GM19467 (cell line): ENCODE measurements around the gene BORCS5.
A peak's percentile ranks its signal among the peaks of the same experiment; 100 is the strongest.
"Not testable (repeated sequence)": the region's sequence is repeated elsewhere in the genome, so short reads cannot be mapped to it uniquely, and the experiment has no call there.

ENCODE experiments used
- ATAC-seq: cut with Tn5 transposase; IDR thresholded peaks from one replicate; pipeline ENCODE4 v1.9.1; 2021; ENCODE audit warnings: mild to moderate bottlenecking, moderate library complexity; ENCODE audit not compliant: unreplicated experiment

BORCS5 gene

DNA sequence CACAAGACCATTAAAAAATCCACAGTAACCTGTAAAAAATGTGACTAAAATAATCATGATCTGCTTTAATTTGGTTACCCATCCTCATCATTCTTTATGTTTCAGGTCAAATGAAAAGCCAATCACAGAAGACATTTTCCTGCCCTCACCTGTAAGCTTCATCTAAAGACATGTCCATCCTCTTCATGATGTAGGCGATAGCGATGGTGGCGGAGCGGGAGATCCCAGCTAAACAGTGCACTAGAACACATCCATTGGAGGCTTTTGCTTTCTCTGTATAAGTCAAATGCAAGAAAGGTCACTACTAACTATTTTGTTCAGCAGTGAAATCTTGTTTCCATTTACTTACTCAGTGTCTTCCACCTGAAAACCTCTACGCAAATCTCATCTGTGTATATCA lies 123.2 kb downstream of the BORCS5 start:
- no peak for ATAC-seq

DNA sequence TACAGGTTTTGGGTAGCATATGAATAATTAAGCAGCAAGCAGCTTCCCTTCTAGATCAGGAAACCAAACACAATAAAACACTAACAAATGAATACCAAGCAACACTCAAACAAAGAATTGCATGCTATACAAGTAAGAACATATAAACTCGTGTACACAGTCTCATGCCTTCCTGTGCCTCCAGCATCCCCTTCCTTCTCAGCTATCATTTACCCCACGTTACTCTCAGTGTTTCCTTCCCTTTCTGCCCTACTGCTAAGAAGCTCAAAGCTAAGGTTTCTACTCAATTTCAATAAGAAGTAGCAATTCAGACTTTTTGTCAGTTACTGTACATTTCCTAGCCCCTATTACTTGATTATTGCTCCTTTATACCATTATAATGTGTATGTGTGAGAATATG lies 124.8 kb downstream of the BORCS5 start:
- ATAC-seq = no peak

- ATAC-seq = no peak
Observed at GRCh38 chr12:12482150-12482761, 125.4 kb downstream of the BORCS5 start.

- no peak for ATAC-seq
Observed at GRCh38 chr12:12482959-12483358, 126.1 kb downstream of the BORCS5 start.

- no peak for ATAC-seq
Observed at GRCh38 chr12:12483438-12483837, 126.6 kb downstream of the BORCS5 start.

DNA sequence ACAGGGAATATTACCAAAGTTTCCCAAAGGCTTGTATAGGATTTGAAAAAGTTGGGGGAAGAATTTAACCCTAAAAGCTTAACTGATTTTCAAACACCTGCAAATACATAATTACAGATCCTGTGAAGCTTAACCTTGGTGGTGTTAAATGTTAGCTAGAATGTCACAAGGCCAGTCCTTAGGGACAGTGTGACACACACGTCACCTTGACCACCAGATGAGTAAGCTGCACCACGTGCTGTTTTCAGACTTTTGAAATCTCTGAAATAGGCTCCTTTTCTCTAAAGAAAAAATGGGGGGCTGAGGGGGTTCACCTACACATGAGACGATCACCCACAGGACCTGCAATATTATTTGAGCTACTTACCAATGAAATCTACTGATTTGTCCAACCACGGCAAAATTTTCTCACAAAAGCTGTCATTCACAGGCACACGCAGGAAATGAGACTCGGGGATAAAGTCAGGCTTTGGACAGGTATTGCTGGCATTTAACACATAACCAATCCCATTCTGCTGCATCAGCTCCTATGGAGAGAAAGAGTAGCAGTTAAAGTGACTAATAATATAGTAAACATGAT lies 129.9 kb downstream of the BORCS5 start:
- ATAC-seq = peak; percentile 87

- ATAC-seq = no peak
Observed at GRCh38 chr12:12487490-12487889, 130.6 kb downstream of the BORCS5 start.

GRCh38 chr12:12488296-12488695 lies 131.4 kb downstream of the BORCS5 start:
- ATAC-seq = no peak

DNA sequence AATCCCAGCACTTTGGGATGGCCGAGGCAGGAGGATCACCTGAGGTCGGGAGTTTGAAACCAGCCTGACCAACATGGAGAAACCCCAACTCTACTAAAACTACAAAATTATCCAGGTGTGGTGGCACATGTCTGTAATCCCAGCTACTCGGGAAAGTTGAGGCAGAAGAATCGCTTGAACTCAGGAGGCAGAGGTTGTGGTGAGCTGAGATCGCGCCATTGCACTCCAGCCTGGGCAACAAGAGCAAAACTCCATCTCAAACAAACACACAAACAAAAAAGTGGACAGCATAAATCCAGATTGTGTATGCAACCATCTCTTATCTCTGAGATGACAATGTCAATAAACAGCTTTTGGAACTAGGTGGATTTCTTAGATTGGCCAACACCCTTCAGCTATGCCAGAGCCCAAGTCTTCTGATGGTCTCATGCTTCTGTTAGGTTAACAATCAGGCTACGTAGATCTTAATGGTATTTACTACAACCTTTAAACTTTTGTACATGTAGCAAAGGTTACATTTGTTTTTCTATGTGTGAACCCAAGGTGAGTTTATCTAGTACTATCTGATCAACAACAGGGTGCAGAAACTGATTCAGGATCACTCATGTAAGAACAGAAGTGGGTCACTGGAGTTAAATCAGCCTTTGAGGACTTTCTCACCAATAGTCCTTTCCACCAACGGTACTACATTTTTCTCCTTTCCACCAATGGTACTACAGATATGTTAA lies 132.1 kb downstream of the BORCS5 start:
- ATAC-seq = no peak

GRCh38 chr12:12491606-12492005 lies 134.7 kb downstream of the BORCS5 start:
- ATAC-seq = no peak

GRCh38 chr12:12492547-12492946 lies 135.7 kb downstream of the BORCS5 start:
- no peak for ATAC-seq

- ATAC-seq = no peak
Observed at GRCh38 chr12:12495536-12495935, 138.7 kb downstream of the BORCS5 start.

- ATAC-seq = no peak
Observed at GRCh38 chr12:12498210-12498609, 141.3 kb downstream of the BORCS5 start.

DNA sequence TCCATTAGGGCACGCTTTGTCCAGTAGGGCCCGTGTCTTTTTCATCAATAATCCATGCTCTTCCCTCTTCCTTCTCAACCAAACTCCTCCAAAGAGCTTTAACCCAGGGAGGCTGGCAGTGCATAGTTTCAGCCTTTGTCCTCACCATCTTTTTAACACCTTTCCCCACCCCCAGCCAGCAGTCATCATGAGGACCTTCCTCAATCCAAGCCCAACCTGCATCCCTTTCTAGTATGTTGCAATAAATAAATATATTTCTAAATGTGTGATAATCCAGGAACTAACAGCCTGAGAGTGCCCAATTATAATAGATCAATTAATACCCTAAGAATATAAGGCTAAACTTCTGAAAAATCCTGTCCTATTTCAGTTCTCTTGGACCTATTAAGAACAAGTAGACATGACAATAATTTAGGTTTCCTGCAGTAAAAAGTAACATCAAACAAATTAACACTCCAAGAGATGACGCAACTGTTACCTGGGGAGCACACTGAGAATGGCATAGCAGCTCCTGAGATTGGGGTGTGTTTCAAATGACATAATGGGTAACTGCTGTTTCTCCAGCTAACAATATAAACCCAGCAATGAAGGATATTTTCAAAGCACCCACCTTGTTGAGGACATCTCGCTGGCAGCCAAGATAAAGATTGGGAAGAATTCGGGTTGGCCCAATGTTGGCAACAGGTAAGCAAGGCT lies 143.2 kb downstream of the BORCS5 start:
- no peak for ATAC-seq

GRCh38 chr12:12501121-12501520 lies 144.2 kb downstream of the BORCS5 start:
- no peak for ATAC-seq

DNA sequence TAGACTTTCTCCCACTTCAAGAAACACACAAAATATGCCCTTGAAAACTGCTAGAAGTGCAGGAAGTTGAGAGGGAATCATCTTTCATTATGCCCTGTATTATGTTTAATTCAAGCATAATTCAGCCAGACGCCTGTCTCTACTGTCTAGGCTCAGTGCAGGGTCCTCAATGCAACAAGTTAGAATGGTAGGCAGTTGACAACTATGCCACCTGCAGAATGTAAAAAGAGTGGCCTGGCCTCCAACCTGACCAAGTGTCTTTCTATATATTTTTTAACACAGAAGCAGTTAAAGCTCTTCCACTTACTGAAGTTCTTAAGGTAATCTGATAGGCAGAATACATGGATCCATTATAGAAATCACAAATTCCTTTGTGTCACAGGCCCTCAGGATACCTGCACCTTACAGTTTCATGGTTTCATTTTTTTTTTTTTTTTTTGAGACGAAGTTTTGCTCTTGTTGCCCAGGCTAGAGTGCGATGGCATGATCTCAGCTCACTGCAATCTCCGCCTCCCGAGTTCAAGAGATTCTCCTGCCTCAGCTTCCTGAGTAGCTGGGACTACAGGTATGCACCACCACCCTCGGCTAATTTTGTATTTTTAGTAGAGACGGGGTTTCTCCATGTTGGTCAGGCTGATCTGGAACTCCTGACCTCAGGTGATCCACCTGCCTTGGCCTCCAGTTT lies 145.4 kb downstream of the BORCS5 start:
- not testable (repeated sequence) for ATAC-seq

GRCh38 chr12:12502815-12503151 lies 145.9 kb downstream of the BORCS5 start:
- no peak for ATAC-seq

DNA sequence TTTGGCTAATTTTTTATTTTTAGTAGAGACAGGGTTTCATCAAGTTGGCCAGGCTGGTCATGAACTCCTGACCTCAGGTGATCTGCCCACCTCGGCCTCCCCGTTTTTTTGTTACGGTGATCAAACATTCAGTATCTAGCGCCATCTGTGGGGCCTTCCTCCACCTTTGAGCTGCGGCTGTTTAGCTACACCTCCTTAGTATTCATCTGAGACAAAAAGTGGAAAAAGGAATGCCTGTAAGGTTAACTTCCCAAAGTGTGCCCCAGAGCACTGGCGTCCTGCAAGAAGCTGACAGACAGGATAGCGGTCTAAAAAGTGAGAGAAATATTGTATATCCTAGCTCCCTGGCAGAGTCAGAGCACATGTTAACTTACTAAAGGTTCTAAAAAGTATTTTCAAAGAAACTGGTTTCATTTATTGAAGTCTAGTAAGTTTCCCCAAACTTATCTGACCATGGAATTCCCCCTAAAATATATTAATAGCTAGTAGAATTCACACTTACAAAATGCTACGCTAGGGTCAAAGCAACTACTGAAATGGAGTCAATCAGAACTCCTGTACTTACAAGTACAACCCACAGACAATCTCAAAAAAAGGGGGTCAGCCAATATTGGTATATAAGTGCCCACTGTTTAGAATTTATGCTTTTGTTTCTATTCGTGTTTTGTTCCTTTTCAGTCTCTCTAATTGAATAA lies 146.7 kb downstream of the BORCS5 start:
- ATAC-seq = no peak

- peak; percentile 76 for ATAC-seq
Observed at GRCh38 chr12:12505544-12506495, 148.9 kb downstream of the BORCS5 start.

DNA sequence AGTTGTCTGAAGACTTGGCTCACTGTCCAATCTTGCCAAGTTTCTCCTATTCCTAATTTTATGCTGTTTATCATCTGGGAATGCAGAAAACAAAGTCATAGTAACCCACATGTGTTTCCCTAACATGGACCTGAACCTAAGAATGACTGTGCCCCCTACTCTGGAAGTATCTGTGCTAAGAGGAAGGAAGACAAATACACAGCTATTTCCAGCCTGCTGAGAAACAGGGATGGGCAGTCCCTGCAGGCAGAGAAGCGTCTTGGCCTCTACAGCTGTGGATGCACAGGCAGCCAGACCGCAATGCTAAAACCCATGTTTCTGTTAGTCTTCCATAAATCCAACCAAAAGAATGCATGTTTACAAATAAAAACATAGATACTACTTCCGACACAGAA lies 149.6 kb downstream of the BORCS5 start:
- no peak for ATAC-seq
